ENCODE data around the gene TMEM19.

DNA sequence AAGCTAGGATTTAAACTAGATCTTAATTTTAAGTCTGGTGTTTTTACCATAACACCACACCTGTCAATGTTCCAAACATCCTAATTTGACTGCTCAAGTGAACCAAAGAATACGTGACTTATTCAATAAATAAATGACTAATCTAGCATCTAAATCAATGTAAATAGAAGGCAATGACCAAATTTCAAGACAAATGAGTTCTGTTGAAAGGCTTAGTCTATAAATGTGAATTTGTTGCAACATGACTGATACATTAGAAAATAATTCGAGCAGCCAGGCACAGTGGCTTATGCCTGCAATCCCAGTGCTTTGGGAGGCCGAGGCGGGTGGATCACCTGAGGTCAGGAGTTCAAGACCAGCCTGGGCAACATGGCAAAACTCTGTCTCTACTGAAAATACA lies 37.3 kb upstream of the TMEM19 start:
- TF ChIP-seq, protein P1, sequence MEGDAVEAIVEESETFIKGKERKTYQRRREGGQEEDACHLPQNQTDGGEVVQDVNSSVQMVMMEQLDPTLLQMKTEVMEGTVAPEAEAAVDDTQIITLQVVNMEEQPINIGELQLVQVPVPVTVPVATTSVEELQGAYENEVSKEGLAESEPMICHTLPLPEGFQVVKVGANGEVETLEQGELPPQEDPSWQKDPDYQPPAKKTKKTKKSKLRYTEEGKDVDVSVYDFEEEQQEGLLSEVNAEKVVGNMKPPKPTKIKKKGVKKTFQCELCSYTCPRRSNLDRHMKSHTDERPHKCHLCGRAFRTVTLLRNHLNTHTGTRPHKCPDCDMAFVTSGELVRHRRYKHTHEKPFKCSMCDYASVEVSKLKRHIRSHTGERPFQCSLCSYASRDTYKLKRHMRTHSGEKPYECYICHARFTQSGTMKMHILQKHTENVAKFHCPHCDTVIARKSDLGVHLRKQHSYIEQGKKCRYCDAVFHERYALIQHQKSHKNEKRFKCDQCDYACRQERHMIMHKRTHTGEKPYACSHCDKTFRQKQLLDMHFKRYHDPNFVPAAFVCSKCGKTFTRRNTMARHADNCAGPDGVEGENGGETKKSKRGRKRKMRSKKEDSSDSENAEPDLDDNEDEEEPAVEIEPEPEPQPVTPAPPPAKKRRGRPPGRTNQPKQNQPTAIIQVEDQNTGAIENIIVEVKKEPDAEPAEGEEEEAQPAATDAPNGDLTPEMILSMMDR (IDR thresholded peaks at IDR 0.05; ENCODE audit: low read depth, low read length, poor library complexity, severe bottlenecking), result no peak
- TF ChIP-seq EZH2phosphoT487 (IDR thresholded peaks at IDR 0.05; ENCODE audit: borderline replicate concordance, low read length), result no peak
